Measurements from ENCODE around the gene EXOC4. TPM values are rescaled to one million over a fixed set of nuclear protein-coding genes. Genes with fewer than 3 reads are reported as not detected.
A peak's percentile ranks its signal among the peaks of the same experiment; 100 is the strongest.

EXOC4 gene
- total RNA-seq, 1 donor from 2014 or later: 103 TPM

DNA sequence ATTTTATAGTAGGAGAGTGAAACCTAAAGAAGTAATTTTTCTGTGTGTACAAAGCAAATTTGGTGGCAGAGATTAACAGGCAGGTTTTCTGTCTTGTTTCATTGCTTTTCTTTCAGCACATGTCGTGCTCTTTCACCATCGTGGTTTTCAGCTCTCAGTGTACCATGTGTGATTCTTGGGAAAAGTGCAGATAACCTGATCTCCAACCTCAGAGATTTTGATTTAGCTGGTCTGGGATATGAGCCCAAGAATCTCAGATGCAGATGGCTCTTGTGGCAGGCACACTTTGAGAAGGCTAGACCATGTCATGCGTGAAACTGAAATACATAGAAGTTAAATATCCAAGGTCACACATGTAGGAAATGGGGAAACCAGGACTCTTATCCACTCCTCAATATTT lies 317.4 kb downstream of the EXOC4 start:
- DNase-seq (ENCODE audit: low read depth, low spot score): no peak

DNA sequence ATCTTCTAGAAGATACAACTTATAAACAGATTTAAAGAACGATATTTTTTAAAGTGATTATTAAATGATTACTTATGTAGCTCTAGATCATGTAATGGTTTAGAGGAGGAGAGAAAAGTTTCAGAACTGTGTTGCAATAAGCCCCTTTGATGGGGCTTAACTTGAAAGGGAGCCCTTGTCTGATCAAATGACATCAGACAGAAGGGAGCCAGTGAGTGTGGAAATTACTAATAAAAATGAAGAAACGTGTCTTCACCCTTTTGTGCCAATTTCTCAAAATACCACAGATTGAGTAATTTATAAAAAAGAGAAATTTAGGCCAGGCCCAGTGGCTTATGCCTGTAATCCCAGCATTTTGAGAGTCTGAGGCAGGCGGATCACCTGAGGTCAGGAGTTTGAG lies 318.2 kb downstream of the EXOC4 start:
- no peak for DNase-seq (ENCODE audit: low read depth, low spot score)

DNA sequence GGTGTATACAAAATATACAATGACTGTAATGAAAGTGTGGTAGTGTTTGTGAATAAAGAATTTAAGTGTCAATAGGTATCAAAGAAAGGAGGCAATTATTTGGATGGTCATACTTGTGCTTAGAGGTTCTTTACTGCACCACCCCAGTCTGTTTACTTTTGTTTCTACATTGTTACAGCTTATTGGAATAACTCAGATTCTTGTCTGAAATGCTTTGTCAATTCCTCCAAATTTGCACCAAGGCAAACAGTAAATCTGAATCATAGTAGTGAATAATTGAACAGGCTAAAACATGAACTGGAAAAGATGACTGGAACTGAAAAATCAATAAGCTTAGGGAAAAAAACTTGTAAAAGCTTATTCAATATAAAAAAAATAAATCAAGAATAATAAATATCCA lies 319.2 kb downstream of the EXOC4 start:
- no peak for DNase-seq (ENCODE audit: low read depth, low spot score)

GRCh38 chr7:133572843-133573242 lies 320.0 kb downstream of the EXOC4 start:
- DNase-seq (ENCODE audit: low read depth, low spot score): no peak

DNA sequence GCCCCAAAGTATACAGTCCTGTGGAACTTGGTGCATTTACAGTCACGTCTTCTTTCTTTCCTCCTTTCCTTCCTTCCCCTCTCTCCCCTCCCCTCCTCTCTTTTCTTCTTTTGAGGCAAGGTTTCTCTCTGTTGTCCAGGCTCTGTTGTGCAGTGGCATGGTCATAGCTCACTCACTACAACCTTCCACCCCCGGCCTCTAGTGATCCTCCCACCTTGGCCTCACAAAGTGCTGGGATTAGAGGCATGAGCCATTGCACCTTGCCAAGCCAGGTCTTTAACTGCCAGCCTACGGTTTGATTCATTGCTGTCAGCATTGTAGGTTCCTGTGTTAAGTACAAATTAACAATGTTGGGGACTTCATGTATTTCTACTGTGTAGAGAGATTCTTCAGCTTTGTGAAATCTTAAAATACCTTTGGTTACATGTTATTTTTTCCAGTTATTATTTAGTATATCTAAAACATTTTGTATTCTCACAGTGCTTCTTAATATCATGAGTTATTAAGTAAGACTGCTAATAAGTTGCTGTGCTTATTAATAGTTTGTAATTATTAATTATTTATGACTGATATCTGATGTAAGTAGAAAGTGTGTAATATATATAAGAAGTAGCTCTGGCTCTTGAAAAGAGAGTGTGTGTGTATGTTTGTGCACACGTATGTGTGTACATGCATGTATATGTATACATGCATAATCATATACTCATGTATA lies 320.8 kb downstream of the EXOC4 start:
- DNase-seq (ENCODE audit: low read depth, low spot score): no peak

GRCh38 chr7:133575726-133576440 lies 323.0 kb downstream of the EXOC4 start:
- no peak for DNase-seq (ENCODE audit: low read depth, low spot score)

DNA sequence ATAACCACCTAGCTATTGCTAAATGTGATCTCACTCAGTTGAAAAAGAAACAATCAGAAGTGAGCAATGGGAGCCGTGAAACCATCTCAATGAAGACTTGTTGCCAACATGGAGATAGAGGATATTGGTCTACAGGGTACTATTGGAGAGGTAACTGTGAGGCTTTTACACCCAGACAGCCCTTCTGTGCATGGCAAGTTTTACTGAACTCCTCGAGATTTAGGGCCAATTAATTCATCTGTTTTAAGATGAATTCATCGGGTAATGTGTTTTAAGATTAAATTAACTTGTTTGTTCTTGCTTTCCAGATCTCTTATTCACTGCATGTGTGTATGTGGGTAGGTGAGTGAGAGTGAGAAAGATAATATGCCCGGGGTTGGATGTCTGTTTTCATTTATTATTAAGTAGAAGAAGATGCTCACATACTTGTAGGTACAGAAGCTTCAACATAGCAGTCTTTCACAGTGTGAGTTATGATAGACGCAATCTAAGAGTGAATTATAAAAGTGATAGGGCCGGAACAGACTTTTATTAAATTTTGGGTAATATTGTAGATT lies 323.8 kb downstream of the EXOC4 start:
- DNase-seq (ENCODE audit: low read depth, low spot score): no peak

- DNase-seq (ENCODE audit: low read depth, low spot score): peak; percentile 22
These were observed 330.1 kb downstream of the EXOC4 start for GRCh38 chr7:133582766-133583523.

DNA sequence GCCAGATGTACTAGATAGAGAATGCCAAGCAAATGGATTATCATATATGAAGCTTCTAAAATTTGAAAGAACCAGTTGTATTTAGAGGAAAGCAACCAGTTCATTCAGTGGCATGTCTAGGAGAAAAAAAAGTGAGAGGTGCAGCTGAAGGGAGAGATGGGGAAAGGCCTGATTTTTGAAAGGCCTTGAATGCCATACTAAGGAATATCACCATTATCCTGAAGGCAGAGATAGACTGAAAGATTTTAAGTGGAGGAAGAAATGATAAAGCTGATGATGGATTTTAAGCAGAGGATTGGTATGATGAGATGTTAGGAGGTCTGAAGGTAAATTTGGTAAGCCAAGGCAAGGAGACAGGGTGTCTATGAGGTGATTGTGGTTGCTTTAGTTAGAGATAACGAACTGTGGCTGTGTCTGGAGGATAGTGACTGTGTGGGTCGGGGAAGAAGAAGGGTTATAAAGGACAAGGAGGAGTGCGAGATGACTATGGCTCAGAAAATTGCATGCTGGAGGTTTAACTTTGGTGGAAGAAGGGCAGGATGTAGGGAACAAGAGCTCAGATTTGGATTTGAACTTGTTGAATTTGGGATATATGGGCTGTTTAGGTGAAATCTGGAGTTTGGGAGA lies 330.8 kb downstream of the EXOC4 start:
- no peak for DNase-seq (ENCODE audit: low read depth, low spot score)

DNA sequence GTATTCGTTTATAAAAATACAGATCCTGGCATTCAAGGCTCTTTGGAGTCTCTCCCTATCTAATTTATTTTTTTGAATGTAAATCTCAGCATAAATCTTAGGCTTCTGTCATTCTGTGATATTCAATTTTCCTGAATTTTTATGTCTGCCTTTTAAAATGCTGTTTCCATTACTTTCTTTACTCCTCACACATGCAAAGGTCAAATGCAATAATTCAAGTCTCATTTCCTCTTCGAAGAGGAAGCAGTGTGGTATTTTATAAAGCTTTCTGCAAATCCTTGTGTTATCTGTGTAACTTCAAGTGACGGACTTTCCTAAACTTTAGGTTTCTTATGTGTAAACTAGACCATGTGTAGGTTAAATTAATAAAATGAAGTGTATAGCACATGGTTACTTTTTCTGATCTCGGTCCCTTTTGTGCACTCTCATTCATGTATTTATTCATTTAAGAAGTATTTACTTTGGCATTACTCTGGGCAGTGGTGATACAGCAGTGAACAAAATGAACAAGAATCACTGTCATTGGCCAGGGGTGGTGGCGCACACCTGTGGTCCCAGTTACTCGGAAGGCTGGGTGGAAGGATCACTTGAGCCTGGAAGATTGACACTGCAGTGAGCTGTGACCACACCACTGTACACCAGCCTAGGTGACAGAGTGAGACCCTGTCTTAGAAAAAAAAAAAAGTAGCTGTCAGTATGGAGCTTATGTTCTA lies 332.2 kb downstream of the EXOC4 start:
- DNase-seq (ENCODE audit: low read depth, low spot score): no peak

GRCh38 chr7:133586253-133586652 lies 333.4 kb downstream of the EXOC4 start:
- DNase-seq (ENCODE audit: low read depth, low spot score): no peak

GRCh38 chr7:133587903-133588302 lies 335.0 kb downstream of the EXOC4 start:
- DNase-seq (ENCODE audit: low read depth, low spot score): no peak

- no peak for DNase-seq (ENCODE audit: low read depth, low spot score)
These were observed 337.9 kb downstream of the EXOC4 start for GRCh38 chr7:133590795-133591194.

DNA sequence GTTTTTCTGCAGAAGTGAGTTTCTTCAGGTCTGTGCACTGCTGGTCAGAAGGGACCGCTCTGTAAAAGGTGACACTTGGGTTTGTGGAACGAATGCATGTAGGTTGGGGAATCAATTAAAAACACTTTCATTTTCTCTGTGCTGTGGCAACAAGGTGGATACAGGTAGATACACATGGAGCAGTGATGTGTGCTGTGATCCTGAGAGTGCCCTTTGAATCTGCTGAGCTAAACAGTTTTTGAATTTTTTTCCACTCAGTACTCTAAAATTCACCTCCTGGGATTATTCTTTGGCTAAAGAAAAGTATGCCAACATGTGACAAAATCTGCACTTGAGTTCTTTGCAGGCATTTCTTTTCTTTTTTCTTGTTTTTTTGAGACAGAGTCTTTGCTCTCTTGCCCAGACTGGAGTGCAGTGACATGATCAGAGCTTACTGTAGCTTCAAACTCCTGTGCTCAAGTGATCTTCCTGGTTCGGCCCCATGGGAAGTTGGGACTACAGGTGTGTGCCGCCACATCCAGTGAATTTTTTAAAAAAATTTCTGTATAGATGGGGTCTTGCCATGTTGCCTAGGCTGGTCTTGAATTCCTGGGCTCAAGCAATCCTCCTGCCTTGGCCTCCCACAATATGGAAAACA lies 338.9 kb downstream of the EXOC4 start:
- no peak for DNase-seq (ENCODE audit: low read depth, low spot score)

GRCh38 chr7:133593561-133593960 lies 340.7 kb downstream of the EXOC4 start:
- no peak for DNase-seq (ENCODE audit: low read depth, low spot score)

GRCh38 chr7:133601617-133602016 lies 348.7 kb downstream of the EXOC4 start:
- no peak for DNase-seq (ENCODE audit: low read depth, low spot score)

DNA sequence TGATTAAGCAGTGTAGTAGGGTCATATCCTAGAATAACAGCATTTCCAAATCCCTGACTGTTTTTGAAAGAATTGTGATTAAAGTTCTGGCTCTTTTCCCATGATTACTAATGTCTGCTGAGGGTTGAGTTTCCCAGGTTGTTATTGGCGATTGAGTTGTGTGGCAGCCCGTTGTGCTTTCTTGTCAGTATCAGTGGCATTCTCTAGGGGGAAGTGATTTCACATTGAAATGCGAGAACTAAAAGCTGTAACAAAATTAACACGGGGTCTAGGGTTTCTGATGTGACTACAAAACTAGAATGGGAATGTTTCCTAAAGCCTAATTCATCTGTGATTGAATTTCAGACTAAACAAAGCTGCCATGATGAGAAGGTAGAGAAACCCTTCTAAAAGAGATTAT lies 349.4 kb downstream of the EXOC4 start:
- DNase-seq (ENCODE audit: low read depth, low spot score): no peak

DNA sequence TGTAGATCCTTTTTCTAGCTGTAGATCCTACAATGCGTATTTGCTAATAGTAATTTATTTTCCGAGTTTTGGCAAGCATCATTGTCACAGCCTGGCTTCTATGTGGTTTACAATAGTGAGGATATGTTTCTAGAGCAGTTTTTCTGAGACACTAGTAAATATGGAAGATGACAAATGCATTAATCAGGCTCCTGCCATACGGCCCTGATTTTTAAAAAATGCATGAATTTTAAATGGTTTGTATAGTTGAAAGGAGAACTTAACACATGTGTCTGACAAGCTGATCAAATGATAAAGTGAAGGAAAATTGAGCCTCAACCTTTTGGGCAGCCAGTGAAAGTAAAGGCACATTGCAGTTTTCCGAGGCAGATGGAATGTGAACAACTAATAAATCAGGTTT lies 354.1 kb downstream of the EXOC4 start:
- DNase-seq (ENCODE audit: low read depth, low spot score): no peak

DNA sequence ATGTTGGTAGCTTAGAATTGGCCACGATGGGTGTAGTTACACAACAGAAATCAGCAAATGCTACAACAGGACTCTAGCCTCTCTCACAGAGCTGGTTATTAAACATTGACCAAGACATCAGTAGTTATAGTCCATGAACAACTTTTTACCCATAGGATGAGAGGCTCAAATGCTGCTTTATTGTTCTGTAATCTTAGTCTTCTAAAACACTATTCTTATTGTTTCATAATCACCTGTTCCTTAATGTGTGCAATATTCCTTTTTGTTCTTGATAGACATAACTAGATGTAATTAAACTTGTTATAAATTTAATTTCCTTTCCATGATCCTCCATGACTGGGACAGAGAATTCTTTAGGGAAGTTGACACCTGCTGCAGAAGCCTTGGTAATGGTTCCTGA lies 356.9 kb downstream of the EXOC4 start:
- DNase-seq (ENCODE audit: low read depth, low spot score): no peak

- no peak for DNase-seq (ENCODE audit: low read depth, low spot score)
These were observed 359.1 kb downstream of the EXOC4 start for GRCh38 chr7:133611955-133612354.
